SIG-M5 (cell line): Measurements from ENCODE around the gene ABCC4.

ENCODE experiments used
- DNase-seq: peaks from one replicate; lab custom pipeline; 2025; lab: John Stamatoyannopoulos, UW

ABCC4 gene

DNA sequence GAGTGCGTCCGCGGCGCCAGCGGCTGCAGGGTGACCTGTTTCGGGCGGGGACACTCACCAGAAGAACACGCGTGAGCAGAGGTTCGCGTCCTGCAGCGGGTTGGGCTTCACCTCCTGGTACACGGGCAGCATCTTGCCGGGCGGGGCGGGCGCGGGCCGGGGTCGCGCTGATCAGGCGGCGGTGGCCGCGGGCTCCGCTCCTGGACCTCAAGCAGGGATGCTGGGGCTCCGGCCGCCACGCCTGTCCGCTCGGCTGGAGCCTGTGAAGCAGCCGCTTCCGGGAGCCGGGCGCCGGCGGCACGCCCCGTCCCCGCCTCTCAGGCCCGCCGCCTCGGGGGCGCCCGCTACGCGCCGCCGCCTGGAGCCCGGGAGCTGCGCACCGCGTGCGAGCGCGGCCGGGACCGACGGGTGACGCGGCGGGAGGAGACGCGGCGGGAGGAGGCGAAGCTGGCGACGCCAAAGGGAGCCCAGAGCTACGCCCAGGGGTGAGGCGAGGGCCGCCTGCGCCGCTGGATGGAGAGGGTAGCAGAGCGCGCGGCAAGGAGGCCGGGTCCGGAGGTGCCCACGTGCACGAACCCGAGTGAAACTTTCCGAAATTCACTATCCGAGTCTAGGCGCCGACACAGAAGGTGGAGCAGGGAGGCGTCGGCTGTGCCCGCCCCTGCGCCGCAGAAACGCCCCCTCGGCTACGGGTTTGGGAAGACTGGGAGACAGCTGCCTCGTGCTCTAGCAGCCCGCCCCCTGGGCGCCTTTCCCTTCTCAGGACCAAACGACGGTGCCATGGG, at the start of gene ABCC4:
ABCC4 (minus strand) TSS at position 269 of the 785 bp plus-strand sequence; CDS start at position 132, 137 bp downstream.
- DNase-seq = peak; percentile 53

DNA sequence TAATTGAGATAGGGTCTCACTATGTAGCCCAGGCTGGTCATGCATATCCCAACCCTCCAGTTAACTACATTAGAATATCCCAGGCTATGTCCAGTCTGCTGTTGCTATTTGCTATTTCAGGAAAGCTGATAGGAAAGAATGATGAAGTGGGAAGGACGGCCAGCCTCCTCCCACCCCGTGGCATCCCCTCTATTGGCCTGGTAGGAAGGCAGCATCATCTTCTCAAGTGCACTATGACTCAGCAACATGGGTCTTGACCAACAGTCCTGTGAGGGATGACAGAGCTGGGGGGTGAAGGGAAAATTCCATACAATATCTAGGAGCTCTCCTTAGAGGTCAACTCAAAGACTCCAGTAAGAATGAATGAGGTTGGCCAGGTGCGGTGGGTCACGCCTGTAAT, 48.0 kb upstream of the ABCC4 start:
- DNase-seq = no peak

DNA sequence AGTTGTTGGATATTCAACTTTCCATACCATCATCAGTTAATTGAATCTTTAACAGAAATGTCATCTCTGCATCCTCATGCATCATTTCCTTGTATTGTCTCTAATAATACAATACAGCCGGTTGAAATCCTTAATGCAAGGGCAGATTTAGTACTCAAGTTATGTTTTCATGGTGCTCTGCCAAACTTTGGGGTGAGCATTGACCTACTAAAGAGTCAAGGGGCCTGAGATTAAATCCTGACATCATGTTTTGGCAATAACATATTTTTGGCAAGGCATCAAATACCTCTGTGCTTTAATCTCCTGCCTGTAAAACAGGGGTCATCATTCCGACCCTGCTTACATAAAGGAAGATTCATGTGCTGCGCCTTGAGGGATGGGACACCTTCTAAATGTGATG, 42.7 kb upstream of the ABCC4 start:
- no peak for DNase-seq

DNA sequence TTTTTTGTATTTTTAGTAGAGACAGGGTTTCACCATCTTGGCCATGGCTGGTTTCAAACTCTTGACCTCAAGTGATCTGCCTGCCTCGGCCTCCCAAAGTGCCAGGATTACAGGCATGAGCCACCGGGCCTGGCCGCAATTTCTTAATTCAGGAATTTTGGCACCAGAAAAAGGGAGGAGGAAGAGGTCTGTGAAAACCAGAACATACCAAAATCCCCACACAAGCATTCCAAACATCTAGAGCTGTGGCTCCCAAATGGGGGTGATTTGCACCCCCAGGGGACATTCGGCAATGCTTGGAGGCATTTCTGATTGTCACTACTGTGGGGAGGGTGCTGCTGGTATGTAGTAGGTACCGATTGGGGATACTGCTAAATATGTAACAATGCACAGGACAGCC, 40.2 kb upstream of the ABCC4 start:
- no peak for DNase-seq

DNA sequence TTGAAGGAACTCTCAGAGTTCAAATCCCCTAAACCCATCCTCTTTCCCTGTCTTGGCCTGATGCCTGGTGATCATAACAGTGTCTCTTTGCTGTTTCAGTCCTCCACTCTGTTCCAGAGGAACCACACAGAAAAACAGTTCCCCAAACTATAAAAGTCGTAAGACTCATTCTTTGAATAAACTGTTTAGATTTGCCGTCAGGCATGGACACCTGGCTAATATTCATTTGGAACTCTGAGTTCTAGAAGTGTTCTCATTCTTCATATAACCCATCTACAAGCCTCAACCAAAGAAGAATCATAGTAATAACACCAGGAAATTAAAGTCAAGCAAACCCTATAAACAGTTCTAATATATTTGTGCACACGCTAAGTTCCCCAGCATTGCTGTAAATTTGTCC, 37.7 kb upstream of the ABCC4 start:
- no peak for DNase-seq

DNA sequence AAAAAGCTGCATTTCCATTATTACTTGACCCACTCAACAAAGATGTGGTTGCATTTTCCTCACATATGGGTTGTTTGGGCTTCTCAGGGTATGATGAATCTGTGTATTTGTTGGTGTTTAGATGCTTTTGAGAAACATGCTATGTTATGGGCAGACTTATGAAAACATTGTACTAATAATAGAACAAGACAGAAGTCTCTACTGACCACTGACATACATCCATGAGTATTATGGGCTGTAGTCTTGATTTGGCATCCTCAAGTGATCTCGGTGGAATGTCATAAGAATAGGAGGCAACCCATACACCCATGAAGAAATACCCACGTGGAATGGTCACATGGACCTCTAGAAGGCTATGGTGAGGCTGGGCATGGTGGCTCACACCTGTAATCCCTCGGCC, 36.3 kb upstream of the ABCC4 start:
- no peak for DNase-seq

GRCh38 chr13:95335667-95336066, 34.4 kb upstream of the ABCC4 start:
- no peak for DNase-seq

DNA sequence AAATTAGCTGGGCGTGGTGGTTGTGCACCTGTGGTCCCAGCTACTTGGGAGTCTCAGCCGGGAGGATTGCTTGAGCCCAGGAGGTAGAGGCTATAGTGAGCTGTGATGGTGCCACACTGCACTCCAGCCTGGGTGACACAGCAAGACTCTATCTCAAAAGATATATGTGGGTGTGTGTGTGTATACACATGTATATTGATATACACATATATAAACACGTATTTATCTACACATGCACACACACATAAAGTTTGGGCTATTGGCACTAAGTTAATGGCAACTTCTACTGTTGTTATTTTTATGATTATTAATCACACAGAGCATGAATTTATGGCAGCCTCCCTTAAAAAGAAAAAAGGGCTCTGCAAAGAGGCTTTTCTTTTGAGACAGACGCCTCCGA, 27.1 kb upstream of the ABCC4 start:
- no peak for DNase-seq

GRCh38 chr13:95327190-95327589, 25.9 kb upstream of the ABCC4 start:
- no peak for DNase-seq

DNA sequence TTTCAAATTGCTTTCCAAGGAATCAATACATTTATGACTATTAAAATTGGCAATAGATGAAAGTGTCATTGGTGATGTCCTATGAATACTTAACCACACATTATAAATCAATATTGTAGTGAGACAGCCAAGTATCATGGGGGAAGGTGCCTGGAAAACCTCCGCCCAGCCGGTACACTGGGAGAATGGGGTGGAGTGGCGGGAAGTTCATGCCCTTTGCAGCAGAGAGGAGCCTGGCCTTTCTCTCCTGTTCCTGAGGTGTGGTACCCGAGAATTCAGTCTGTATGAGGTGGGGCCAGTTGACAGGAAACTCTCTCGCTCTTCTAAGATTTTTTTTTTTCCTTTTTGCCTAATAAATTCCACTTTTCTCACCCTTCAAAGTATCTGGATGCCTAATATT, 25.4 kb upstream of the ABCC4 start:
- no peak for DNase-seq

DNA sequence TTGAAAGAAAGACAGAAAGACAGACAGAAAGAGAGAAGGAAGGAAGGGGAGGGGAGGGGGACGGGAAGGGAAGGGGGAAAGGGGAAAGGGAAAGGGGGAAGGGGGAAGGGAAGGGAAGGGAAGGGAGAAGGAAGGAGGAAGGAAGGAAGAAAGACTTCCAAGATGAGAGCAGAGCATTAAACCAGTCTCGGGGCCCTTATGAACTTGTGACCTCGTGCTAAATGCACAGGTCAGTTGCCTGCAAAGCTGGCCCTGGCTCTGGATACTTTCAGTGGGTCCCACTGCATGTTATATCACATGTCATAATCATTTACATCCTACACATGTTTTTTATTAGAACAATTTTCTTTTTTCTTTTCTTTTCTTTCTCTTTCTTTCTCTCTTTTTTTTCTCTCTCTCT, 24.2 kb upstream of the ABCC4 start:
- no peak for DNase-seq

DNA sequence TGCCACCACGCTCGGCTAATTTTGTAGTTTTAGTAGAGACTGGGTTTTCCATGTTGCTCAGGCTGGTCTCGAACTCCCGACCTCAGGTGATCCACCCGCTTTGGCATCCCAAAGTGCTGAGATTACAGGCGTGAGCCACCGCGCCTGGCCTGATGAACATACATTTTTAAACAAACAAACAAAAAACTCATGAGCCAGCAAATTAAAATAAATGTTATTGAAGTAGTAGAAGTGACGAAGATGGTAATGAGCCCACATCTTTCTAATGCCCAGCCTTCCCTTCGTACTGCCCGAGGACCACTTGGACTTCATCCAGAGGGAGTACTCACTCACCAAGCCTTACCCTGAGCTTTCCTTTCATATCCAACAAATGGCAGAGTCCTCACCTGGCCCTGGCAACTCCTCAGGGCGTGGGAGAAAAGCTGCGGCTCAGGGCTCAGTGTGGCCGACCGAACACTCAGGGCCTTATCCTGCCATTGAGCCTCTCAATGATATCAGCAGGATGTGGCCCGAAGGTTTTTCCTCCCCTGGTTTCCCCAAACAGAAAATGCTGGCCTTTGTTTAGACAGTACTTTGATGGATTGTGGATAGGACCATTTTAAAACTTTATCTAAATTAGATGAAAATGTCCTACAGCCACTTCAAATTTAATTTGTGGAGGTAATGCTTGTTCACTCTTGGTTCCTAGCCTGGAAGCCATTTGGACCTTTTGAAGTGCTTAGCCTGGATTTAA, 22.8 kb upstream of the ABCC4 start:
- DNase-seq = no peak

DNA sequence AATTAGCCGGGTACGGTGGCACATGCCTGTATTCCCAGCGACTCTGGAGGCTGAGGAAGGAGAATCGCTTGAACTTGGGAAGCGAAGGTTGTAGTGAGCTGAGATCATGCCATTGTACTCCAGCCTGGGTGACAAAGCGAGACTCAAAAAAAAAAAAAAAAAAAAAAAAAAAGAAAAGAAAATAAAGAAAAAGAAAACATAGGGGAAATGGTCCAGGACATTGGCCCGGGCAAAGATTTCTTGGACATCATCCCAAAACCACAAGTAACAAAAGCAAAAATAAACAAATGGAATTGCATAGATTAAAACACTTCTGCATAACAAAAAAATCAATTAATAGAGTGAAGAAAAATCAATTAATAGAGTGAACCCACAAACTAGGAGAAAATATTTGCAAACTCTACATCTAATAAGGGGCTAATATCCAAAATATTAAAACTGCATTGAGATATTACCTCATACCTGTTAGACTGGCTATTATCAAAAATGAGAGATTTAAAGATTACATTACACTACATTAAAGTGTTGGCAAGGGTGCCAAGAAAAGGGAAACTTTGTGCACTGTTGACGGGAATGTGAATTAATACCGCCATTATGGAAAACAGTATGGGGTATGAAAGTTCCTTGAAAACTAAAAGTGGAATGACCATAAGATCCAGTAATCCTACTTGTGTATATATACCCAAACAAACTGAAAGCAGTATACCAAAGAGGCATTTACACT, 18.5 kb upstream of the ABCC4 start:
- DNase-seq = no peak

GRCh38 chr13:95317039-95317989, 16.1 kb upstream of the ABCC4 start:
- no peak for DNase-seq

- no peak for DNase-seq
Observed at GRCh38 chr13:95315752-95316151, 14.5 kb upstream of the ABCC4 start.

DNA sequence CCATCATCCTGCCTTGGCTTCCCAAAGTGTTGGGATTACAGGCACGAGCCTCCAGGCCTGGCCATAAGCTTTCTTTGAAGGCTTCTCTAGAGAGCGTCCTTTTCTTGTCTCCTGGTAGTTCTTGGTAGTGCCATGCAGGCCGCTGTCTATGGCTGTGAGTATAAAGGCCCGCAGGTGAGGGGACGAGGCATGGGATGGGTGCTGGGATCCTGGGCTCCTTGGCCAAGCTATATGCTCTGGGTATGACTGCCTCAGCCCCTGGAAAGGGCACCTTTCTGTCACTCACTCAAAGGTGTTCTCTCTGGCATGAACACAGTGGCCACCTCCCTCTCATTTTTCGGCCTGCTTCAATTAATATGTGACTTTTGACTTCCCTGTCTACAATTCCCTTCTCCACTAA, 6.3 kb upstream of the ABCC4 start:
- no peak for DNase-seq

DNA sequence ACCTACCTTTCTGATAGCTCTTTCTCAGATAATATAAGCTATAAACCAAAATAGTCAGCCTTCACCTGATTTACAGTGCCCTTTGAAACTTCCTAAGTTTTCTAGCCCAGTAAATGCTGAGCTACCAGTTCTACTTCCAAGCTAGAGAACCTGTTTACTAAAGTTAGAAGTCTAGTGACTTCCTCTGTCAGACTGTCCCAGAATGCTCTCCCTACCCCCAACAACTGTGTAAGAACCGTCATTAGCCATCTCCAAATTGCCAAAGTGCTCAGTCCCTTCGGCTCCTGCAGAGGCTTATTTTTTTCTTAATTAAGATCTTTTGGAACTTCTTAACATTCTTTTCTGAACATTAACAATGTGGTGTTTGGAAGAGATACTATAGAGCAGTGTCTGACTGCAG, 3.2 kb upstream of the ABCC4 start:
- DNase-seq = no peak

- peak; percentile 53 for DNase-seq
Observed at GRCh38 chr13:95301968-95302393, 730 bp upstream of the ABCC4 start.

DNA sequence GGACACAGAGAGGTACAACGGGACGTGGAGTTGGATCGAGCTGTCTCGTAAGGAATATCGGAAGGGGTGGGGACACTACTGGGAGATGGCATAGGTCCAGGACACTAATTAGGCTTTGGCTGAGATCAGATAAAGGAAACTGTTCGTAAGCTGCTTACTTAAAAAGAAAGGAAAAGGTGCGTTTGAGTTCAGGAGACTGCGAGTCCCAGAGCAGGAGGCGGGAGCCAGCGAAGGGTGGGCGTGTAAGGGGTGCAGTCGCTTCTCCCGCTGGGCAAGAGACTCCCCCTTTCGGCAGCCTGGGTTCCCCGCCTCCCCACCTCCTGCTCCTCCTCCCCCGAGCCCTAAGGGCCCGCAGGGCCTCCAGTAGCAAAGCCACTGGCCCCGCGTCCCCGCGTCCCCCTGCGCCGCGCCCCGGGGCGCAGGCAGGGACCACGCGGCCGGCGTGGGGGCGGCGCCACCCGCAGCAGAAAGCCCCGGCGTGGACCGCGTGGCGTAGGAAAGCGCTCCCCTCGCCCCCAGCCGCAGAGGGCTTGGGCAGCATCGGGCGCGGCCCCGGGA, 547 bp downstream of the ABCC4 start:
- no peak for DNase-seq

DNA sequence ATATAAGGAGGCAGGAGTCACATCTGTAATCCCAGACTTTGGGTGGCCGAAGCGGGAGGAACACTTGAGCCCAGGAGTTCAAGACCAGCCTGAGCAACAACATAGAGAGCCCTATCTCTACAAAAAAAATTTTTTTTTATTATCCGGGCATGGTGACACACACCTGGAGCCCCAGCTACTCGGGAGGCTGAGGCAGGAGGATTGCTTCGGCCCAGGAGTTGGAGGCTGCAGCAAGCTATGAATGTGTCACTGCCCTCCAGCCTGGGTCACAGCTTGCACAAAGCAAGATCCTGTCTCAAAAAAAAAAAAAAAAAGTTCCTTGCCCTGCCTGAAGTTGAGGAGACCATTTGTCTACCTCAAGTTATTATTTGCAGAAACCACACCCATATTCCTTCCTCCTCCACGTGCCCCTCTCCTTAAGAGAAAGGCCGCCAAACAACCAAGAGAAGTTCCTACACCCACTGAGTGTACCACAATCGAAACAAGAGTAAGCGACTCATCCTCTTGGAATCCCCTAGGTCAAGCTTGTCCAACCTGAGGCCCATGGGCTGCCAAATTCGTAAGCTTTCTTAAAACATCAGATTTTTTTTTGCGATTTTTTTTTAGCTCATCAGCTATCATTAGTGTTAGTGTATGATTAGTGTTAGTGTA, 2.2 kb downstream of the ABCC4 start:
- DNase-seq = no peak
